ENCODE measurements around the gene SETMAR.

The SETMAR gene

DNA sequence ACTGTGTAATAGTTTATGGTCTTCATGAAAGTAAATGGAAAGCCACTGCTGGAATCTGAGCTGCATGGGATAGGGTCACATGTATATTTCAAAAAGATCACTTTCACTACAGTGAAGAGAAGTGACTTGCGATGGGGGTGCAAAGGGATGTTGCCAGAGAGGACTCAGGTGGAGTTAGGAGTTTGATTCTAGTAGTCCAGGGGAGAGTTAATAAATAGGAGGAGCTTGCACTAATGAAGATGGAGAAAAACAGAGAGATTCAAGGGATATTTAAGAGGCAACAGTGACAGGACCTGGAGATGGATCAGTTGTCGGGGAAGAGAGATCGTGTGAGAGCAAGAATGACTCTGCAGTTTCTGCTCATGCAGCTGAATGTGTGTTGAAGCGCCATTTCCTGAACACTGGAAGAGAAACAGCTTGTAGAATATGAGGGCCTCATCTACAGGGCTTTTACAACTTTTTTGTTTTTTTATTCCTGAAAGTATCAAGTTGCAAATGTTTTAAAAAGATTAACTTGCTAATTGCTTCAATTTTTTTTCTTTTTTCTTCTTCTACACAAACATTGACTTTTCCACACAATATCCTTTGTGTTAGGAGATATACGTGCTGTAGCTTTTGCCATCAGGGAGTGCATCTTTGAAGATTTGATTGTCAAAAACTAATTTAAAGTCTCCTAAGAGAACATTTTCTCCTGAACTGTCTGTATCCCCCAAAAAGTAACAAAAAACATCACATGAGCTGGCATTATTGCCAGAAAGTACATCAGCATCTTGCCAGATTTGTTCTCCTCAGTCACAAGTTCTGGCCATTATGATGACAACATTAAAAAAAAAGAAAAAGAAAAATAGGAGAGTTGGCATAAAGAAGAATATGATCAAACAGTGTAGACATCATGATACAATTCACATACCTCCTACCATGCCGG is 37.5 kb downstream of the SETMAR start:
- no peak overlapping the region for H3K27ac ChIP-seq
- no peak overlapping the region for H3K4me3 ChIP-seq (ENCODE audit: low read depth, low read length)
- no peaks in the 10 kb centered on the region for H3K9me3 ChIP-seq (ENCODE audit: control insufficient read depth, low read length)
- no peaks in the 10 kb centered on the region for H3K4me1 ChIP-seq
- no peaks in the 10 kb centered on the region for H3K27me3 ChIP-seq (ENCODE audit: control insufficient read depth, insufficient read depth, low read length)
- H3K79me2 ChIP-seq, result no peaks in the 10 kb centered on the region
- H3K9ac ChIP-seq, result no peak overlapping the region
- no peaks in the 10 kb centered on the region for H3K36me3 ChIP-seq (ENCODE audit: control insufficient read depth, insufficient read depth, low read length)
- no peak overlapping the region for H3K4me2 ChIP-seq (ENCODE audit: low read length)
- H2AFZ ChIP-seq, result no peak overlapping the region
- TF ChIP-seq, protein P1, sequence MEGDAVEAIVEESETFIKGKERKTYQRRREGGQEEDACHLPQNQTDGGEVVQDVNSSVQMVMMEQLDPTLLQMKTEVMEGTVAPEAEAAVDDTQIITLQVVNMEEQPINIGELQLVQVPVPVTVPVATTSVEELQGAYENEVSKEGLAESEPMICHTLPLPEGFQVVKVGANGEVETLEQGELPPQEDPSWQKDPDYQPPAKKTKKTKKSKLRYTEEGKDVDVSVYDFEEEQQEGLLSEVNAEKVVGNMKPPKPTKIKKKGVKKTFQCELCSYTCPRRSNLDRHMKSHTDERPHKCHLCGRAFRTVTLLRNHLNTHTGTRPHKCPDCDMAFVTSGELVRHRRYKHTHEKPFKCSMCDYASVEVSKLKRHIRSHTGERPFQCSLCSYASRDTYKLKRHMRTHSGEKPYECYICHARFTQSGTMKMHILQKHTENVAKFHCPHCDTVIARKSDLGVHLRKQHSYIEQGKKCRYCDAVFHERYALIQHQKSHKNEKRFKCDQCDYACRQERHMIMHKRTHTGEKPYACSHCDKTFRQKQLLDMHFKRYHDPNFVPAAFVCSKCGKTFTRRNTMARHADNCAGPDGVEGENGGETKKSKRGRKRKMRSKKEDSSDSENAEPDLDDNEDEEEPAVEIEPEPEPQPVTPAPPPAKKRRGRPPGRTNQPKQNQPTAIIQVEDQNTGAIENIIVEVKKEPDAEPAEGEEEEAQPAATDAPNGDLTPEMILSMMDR (IDR thresholded peaks at IDR 0.05), result no peak

DNA sequence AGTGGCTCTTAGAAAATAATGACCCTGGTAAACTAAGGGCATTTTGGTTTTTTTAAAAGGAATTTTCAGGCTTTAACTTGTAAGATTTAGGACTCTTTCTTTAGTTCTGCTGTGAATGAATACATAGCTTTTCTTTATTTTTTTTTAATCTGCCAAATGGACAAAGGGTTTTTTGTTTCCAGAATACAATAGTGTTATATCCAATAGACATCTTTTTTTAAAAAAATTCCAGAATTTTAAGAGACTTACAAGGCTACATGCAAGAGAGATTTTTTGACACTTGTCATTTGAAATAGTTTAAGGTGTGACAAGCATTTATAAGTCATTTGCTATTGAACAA is 38.1 kb downstream of the SETMAR start:
- H3K79me2 ChIP-seq, result no peaks in the 10 kb centered on the region
- no peak overlapping the region for H3K27ac ChIP-seq
- no peak overlapping the region for H3K9ac ChIP-seq
- H3K4me1 ChIP-seq, result no peaks in the 10 kb centered on the region
- H3K36me3 ChIP-seq (ENCODE audit: control insufficient read depth, insufficient read depth, low read length), result no peaks in the 10 kb centered on the region
- no peak overlapping the region for H2AFZ ChIP-seq
- H3K4me2 ChIP-seq (ENCODE audit: low read length), result no peak overlapping the region
- H3K4me3 ChIP-seq (ENCODE audit: low read depth, low read length), result no peak overlapping the region
- no peaks in the 10 kb centered on the region for H3K27me3 ChIP-seq (ENCODE audit: control insufficient read depth, insufficient read depth, low read length)
- no peaks in the 10 kb centered on the region for H3K9me3 ChIP-seq (ENCODE audit: control insufficient read depth, low read length)
- TF ChIP-seq, protein P1 (IDR thresholded peaks at IDR 0.05), result no peak

DNA sequence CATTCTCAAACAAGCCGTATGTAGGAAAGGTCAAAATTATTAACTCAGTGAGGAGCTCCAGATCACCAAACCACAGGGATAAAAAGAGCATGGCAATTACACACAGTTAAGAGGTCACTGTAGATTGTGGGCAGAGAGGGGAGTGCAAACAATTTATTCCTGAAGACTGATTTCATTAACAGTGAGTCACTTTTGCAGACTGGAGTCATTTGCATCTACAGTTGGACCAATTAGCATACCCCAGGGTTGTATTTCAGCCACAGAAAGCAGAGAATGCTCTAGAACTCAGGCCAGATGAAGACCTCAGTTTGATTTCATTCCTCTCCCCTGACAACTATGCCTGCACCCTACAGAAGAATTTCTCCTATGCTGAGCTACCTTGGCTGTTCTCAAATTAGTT is 40.1 kb downstream of the SETMAR start:
- no peaks in the 10 kb centered on the region for H3K79me2 ChIP-seq
- H3K9ac ChIP-seq, result no peak overlapping the region
- H3K27me3 ChIP-seq (ENCODE audit: control insufficient read depth, insufficient read depth, low read length), result no peaks in the 10 kb centered on the region
- no peak overlapping the region for H3K4me3 ChIP-seq (ENCODE audit: low read depth, low read length)
- no peak overlapping the region for H2AFZ ChIP-seq
- no peak overlapping the region for H3K4me2 ChIP-seq (ENCODE audit: low read length)
- H3K36me3 ChIP-seq (ENCODE audit: control insufficient read depth, insufficient read depth, low read length), result no peaks in the 10 kb centered on the region
- no peak overlapping the region for H3K27ac ChIP-seq
- H3K9me3 ChIP-seq (ENCODE audit: control insufficient read depth, low read length), result no peaks in the 10 kb centered on the region
- H3K4me1 ChIP-seq, result no peaks in the 10 kb centered on the region
- TF ChIP-seq, protein P1 (IDR thresholded peaks at IDR 0.05), result no peak

DNA sequence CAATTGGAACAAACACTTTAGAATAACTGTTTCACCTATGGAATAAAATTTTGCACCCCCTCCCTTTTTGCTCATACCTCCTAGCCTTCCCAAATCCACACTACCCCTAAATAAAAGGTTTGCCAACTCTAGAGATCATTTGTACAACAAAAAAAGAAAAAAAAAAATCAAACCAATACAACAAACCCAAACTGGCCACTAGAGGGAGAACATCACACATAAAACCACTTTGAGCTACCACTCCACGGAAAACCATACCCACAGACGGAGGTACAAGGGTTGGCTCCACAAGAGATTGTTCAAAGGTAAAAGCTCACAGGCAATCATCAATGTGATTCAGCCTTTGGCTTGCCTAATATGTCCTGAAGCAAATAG is 47.6 kb downstream of the SETMAR start:
- Histone ChIP-seq H3K36me3 (ENCODE audit: control insufficient read depth, insufficient read depth, low read length) (no peaks in the 10 kb centered on the region), H3K9me3 (ENCODE audit: control insufficient read depth, low read length) (no peaks in the 10 kb centered on the region), H3K27ac (no peak overlapping the region), H3K4me2 (ENCODE audit: low read length) (no peak overlapping the region), H3K4me1 (no peaks in the 10 kb centered on the region), H2AFZ (no peak overlapping the region), H3K9ac (no peak overlapping the region), H3K27me3 (ENCODE audit: control insufficient read depth, insufficient read depth, low read length) (no peaks in the 10 kb centered on the region), H3K4me3 (ENCODE audit: low read depth, low read length) (no peak overlapping the region), H3K79me2 (peaks cover 4% of the 10 kb centered on the region)
- TF ChIP-seq, protein P1 (IDR thresholded peaks at IDR 0.05), result peak; percentile 83
